Keratinocyte (primary cell): ENCODE results near the gene GGCX. TPM values are rescaled to one million over a fixed set of nuclear protein-coding genes. Genes with fewer than 3 reads are reported as not detected.
A peak's percentile ranks its signal among the peaks of the same experiment; 100 is the strongest.

Source experiments
- DNase-seq: peaks from one replicate; pipeline ENCODE4 v3.0.0-alpha.2; 2011; ENCODE audit warnings: low read depth, missing footprints, low spot score
- FAIRE-seq: peaks from 2 replicates; lab custom pipeline; 2011; peaks lifted over from hg19 to GRCh38; lab: Jason Lieb, UNC
- H2AFZ ChIP-seq: 2 replicates; pipeline ENCODE4 v1.6.0; 2012; ENCODE audit warnings: low read length, control low read depth, inconsistent platforms; ENCODE audit not compliant: control insufficient read depth
- H3K27ac ChIP-seq: 2 replicates; pipeline ENCODE4 v1.5.1; 2011; ENCODE audit warnings: low read length; ENCODE audit not compliant: control insufficient read depth, insufficient read depth
- H3K27me3 ChIP-seq: 3 replicates; pipeline ENCODE4 v1.6.0; 2011; ENCODE audit warnings: low read length; ENCODE audit not compliant: control insufficient read depth, insufficient read depth; ENCODE audit errors: extremely low read depth
- H3K36me3 ChIP-seq, 2 experiments: 2 replicates in 1 of 2; 3 replicates in 1 of 2; pipeline ENCODE4 v1.5.1; 2011; ENCODE audit warnings: low read length in 2 of 2, mild to moderate bottlenecking in 1 of 2; ENCODE audit not compliant: control insufficient read depth in 2 of 2, insufficient read depth in 2 of 2; ENCODE audit errors: extremely low read depth in 1 of 2
- H3K4me1 ChIP-seq: 3 replicates; pipeline ENCODE4 v1.5.1; 2011; ENCODE audit warnings: low read length; ENCODE audit not compliant: control insufficient read depth, insufficient read depth; ENCODE audit errors: extremely low read depth
- H3K4me2 ChIP-seq: 3 replicates; pipeline ENCODE4 v1.6.0; 2011; ENCODE audit warnings: low read depth, low read length; ENCODE audit not compliant: control insufficient read depth, insufficient read depth; ENCODE audit errors: extremely low read depth
- H3K4me3 ChIP-seq, 3 experiments: fragments of 200-600 bp in 1 of 3; sonication (generic) in 1 of 3; 2 replicates in 2 of 3; 3 replicates in 1 of 3; pipeline ENCODE4 v1.5.1; 2011 to 2016; ENCODE audit warnings: low read length in 3 of 3, mild to moderate bottlenecking in 3 of 3, control low read depth in 2 of 3, inconsistent platforms in 1 of 3, low read depth in 1 of 3, mixed read lengths in 1 of 3, mixed run types in 1 of 3, moderate library complexity in 1 of 3; ENCODE audit not compliant: control insufficient read depth in 2 of 3, insufficient read depth in 2 of 3; ENCODE audit errors: extremely low read depth in 1 of 3
- H3K79me2 ChIP-seq: 2 replicates; pipeline ENCODE4 v1.6.0; 2012; ENCODE audit warnings: low read length; ENCODE audit not compliant: control insufficient read depth, insufficient read depth
- H3K9ac ChIP-seq: 3 replicates; pipeline ENCODE4 v1.6.0; 2011; ENCODE audit warnings: low read length; ENCODE audit not compliant: control insufficient read depth, insufficient read depth; ENCODE audit errors: extremely low read depth
- H3K9me1 ChIP-seq: 3 replicates; pipeline ENCODE4 v1.6.0; 2011; ENCODE audit warnings: low read length; ENCODE audit not compliant: control insufficient read depth, insufficient read depth; ENCODE audit errors: extremely low read depth
- H3K9me3 ChIP-seq: 2 replicates; pipeline ENCODE4 v1.5.1; 2012; ENCODE audit warnings: low read depth, low read length; ENCODE audit not compliant: control insufficient read depth
- H4K20me1 ChIP-seq: 3 replicates; pipeline ENCODE4 v1.6.0; 2011; ENCODE audit warnings: low read length; ENCODE audit not compliant: control insufficient read depth, insufficient read depth; ENCODE audit errors: extremely low read depth
- CTCF ChIP-seq, 3 experiments: IDR thresholded peaks in 1 of 3; conservative IDR thresholded peaks in 1 of 3; optimal IDR thresholded peaks in 1 of 3; 2 replicates in 2 of 3; 3 replicates in 1 of 3; pipeline versions ENCODE3 to v1.5.1; 2011; ENCODE audit warnings: low read length in 3 of 3, mild to moderate bottlenecking in 3 of 3, moderate library complexity in 2 of 3, control low read depth in 1 of 3, inconsistent platforms in 1 of 3; ENCODE audit not compliant: insufficient read depth in 2 of 3; ENCODE audit errors: extremely low read depth in 1 of 3
- EZH2 ChIP-seq: IDR thresholded peaks from one replicate; pipeline ENCODE4 v1.6.1; 2012; ENCODE audit warnings: inconsistent platforms, mild to moderate bottlenecking, low read length, moderate library complexity
- dilution Hi-C: fragments of 300-500 bp; cut with MboI; formaldehyde crosslinking; loops from one replicate; pipeline ENCODE4 v1.7.0; 2020; ENCODE audit warnings: low sequenced_read_pairs; ENCODE audit not compliant: extremely low pct_ligation_motif_present
- polyA plus RNA-seq, 5 experiments: library from polyadenylated mRNA; depleted of rRNA in 3 of 5; stranded (reverse) in 3 of 5; stranded (forward) in 1 of 5; unstranded in 1 of 5; fragments of >200 nt; gene quantifications; 1 replicate in 1 of 5; 2 replicates in 3 of 5; 3 replicates in 1 of 5; pipeline versions ENCODE4 v1.2.1 to v1.2.3, GENCODE V29; 2011 to 2012; ENCODE audit warnings: missing spikeins in 2 of 5, low read depth in 1 of 5, low replicate concordance in 1 of 5

The GGCX gene
- polyA plus RNA-seq, 1 donor (not counting 4 experiments of a cell fraction or from before 2014, with no cell fraction given), result 34.3 TPM

- H3K36me3 ChIP-seq, result peaks cover 15 to 20% of the 10 kb centered on the region in 2 experiments
- dilution Hi-C loops, result no loop called here
- H3K27ac ChIP-seq, result peak within 1 kb of the TSS; percentile 13
- H3K27me3 ChIP-seq, result no peaks in the 10 kb centered on the region
- peak within 1 kb of the TSS in 2 of 3 experiments; percentile 15 to 43 for H3K4me3 ChIP-seq
- FAIRE-seq (no peak), DNase-seq (no peak)
- H3K9me3 ChIP-seq, result no peaks in the 10 kb centered on the region
- H3K9ac ChIP-seq, result peak within 1 kb of the TSS; percentile 30
- H3K79me2 ChIP-seq, result peaks cover 1% of the 10 kb centered on the region
- H2AFZ ChIP-seq, result peak within 1 kb of the TSS; percentile 53
- peak within 1 kb of the TSS; percentile 68 for H3K4me2 ChIP-seq
- TF ChIP-seq EZH2, result no peak
- no peak for TF ChIP-seq CTCF (optimal IDR thresholded peaks at IDR 0.05 in 1 of 3, IDR thresholded peaks at IDR 0.05 in 1 of 3, conservative IDR thresholded peaks at IDR 0.05 in 1 of 3; ENCODE audit: extremely low read depth in 1 of 3, insufficient read depth in 2 of 3, low read length in 3 of 3)
- H4K20me1 ChIP-seq, result no peaks in the 10 kb centered on the region
- no peaks in the 10 kb centered on the region for H3K9me1 ChIP-seq
- peaks cover 21% of the 10 kb centered on the region for H3K4me1 ChIP-seq
Measured at GRCh38 chr2:85584354-85584856, 23.1 kb upstream of the GGCX start, which contains the start of gene VAMP5. VAMP5 (plus strand) TSS chr2:85584431; CDS start chr2:85584491, 60 bp downstream.

- no peaks in the 10 kb centered on the region for H3K9me3 ChIP-seq
- H3K27me3 ChIP-seq, result no peaks in the 10 kb centered on the region
- peaks cover 15 to 24% of the 10 kb centered on the region in 2 experiments for H3K36me3 ChIP-seq
- no peak overlapping the region for H2AFZ ChIP-seq
- no peak for TF ChIP-seq CTCF (optimal IDR thresholded peaks at IDR 0.05 in 1 of 3, IDR thresholded peaks at IDR 0.05 in 1 of 3, conservative IDR thresholded peaks at IDR 0.05 in 1 of 3; ENCODE audit: extremely low read depth in 1 of 3, insufficient read depth in 2 of 3, low read length in 3 of 3)
- TF ChIP-seq EZH2, result no peak
- H3K4me1 ChIP-seq, result peaks cover 27% of the 10 kb centered on the region
- no peaks in the 10 kb centered on the region for H3K9me1 ChIP-seq
- H4K20me1 ChIP-seq, result no peaks in the 10 kb centered on the region
- H3K4me2 ChIP-seq, result no peak overlapping the region
- H3K9ac ChIP-seq, result no peak overlapping the region
- H3K27ac ChIP-seq, result no peak overlapping the region
- peaks cover 7% of the 10 kb centered on the region for H3K79me2 ChIP-seq
- no peak for FAIRE-seq
- H3K4me3 ChIP-seq, result no peak overlapping the region
- dilution Hi-C loops, result no loop called here
- DNase-seq, result no peak
Measured at GRCh38 chr2:85583667-85584353, 22.5 kb upstream of the GGCX start.
